T-helper 2 cell treated with Interferon-gamma antibody and Interleukin-4, amounts not matched to agents 5 μg/mL and 100 μg/mL, for 36 hours (primary cell): ENCODE measurements around the gene TPO.

Experiments
- DNase-seq: peaks from one replicate; pipeline ENCODE4 v3.0.0; 2021; ENCODE audit warnings: low spot score
- H3K27ac Mint-ChIP-seq: one replicate; pipeline ENCODE4 v1.8.0; 2021; ENCODE audit warnings: mild to moderate bottlenecking, mixed read lengths
- H3K27me3 Mint-ChIP-seq: one replicate; pipeline ENCODE4 v1.8.0; 2021; ENCODE audit warnings: low read depth, mixed read lengths
- H3K36me3 Mint-ChIP-seq: one replicate; pipeline ENCODE4 v1.8.0; 2021; ENCODE audit warnings: low read depth, mixed read lengths
- H3K4me1 Mint-ChIP-seq: one replicate; pipeline ENCODE4 v1.8.0; 2021; ENCODE audit warnings: low read depth, mixed read lengths
- H3K4me3 Mint-ChIP-seq: one replicate; pipeline ENCODE4 v1.8.0; 2022; ENCODE audit warnings: mild to moderate bottlenecking, moderate library complexity, mixed read lengths
- H3K9me3 Mint-ChIP-seq: one replicate; pipeline ENCODE4 v1.8.0; 2021; ENCODE audit warnings: mixed read lengths

TPO gene

DNA sequence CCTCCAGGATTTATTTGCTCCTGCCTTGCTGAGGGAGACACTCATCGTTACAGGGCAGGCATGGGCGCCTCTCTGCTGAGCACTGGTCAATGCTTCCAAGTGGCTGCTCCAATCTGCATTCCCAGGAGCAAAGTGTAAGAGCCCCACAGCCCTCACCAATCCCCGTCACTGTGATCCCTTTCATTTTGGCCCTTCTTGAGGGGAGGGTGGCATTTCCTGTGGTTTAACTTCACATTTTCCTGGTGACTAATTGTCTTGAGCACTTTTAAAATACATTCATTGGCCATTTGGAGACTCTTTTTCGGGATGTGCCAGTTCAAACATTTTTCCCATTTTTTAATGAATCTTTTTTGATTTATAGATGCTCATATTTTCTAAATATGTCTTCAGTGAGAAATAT, 33.0 kb downstream of the TPO start:
- H3K4me1 Mint-ChIP-seq, result no peaks in the 10 kb centered on the region
- H3K9me3 Mint-ChIP-seq, result no peaks in the 10 kb centered on the region
- no peaks in the 10 kb centered on the region for H3K36me3 Mint-ChIP-seq
- peaks cover 12% of the 10 kb centered on the region for H3K27me3 Mint-ChIP-seq
- no peak for DNase-seq
- no peak overlapping the region for H3K27ac Mint-ChIP-seq
- H3K4me3 Mint-ChIP-seq, result no peak overlapping the region

DNA sequence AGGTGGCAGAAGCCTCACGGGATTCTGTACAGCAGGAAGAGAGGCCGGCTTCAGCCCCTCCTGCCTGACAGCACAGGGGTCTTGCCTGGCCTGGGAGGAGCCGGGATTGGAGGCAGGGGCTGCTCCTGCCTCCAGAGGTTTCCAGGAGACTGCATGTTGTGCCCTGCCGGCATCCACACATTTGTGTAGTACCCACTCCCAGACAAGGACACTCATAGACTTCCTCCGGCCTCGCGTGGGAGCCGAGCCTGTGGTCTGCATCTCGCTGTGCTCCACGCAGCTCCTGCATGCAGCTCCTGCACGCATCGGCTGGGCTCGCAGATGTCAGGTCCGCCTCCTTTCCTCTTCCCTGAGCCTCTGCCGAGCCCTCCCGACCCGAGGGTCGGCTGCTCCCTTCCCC, 34.7 kb downstream of the TPO start:
- Mint-ChIP-seq H3K4me3 (no peak overlapping the region), H3K27me3 (peaks cover 14% of the 10 kb centered on the region), H3K9me3 (no peaks in the 10 kb centered on the region), H3K36me3 (no peaks in the 10 kb centered on the region), H3K4me1 (no peaks in the 10 kb centered on the region), H3K27ac (no peak overlapping the region)
- DNase-seq, result no peak

DNA sequence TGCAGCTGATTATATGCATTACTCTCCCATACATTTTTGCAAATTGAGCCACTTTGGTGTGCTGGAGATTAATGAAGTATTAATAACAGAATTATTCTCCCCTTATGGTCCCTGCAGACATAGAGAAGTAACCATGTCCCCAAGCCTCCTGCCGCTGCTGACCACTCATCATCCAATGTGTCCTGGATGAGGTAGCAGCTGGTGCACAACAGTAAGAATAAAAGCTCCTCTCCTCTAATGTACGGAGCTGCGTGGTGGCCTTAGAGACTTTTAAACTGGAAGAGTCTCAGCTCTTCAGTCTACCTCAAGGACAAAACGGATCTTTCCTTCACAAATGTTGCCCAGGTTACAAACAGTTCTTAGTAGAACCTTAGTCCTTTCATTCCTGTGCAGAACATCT, 37.7 kb downstream of the TPO start:
- no peak for DNase-seq
- peaks cover 14% of the 10 kb centered on the region for H3K27me3 Mint-ChIP-seq
- H3K9me3 Mint-ChIP-seq, result no peaks in the 10 kb centered on the region
- no peaks in the 10 kb centered on the region for H3K36me3 Mint-ChIP-seq
- H3K4me3 Mint-ChIP-seq, result no peak overlapping the region
- no peaks in the 10 kb centered on the region for H3K4me1 Mint-ChIP-seq
- no peak overlapping the region for H3K27ac Mint-ChIP-seq

DNA sequence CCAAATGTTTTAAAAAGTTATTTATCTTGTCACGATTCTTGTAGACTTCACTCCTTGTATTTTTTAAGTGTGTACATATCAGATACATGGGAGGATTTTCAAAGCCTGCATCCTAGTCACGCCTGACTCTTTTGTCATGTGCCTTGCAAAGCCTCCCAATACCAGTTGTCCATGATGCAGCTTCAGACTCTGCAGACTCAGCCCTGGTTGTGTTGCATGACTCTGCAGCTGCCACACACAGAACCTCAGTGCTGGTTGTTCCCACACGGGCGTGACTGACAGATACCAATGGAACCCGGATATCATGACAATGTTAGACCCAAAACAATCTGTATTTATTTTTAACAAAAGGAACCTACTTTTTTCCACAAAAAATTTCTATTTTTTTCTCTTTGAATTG, 38.2 kb downstream of the TPO start:
- no peak for DNase-seq
- Mint-ChIP-seq H3K36me3 (no peaks in the 10 kb centered on the region), H3K4me1 (no peaks in the 10 kb centered on the region), H3K4me3 (no peak overlapping the region), H3K27ac (no peak overlapping the region), H3K27me3 (peaks cover 14% of the 10 kb centered on the region), H3K9me3 (no peaks in the 10 kb centered on the region)

DNA sequence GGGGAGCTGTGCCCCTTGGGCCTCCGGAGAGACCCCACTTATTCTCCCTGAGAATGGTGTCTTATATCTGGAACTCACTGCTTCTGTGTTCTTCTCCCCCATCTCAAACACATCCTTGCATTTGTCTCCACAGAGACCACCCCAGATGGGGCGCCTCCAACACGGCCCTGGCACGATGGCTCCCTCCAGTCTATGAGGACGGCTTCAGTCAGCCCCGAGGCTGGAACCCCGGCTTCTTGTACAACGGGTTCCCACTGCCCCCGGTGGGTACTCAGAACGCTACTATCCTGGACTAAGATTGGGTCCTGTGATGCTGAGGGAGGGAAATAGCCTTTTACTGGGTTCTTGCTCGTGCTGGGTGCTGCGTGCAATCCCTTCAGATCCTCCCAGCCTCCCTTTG, 40.3 kb downstream of the TPO start:
- H3K27me3 Mint-ChIP-seq, result peaks cover 9% of the 10 kb centered on the region

DNA sequence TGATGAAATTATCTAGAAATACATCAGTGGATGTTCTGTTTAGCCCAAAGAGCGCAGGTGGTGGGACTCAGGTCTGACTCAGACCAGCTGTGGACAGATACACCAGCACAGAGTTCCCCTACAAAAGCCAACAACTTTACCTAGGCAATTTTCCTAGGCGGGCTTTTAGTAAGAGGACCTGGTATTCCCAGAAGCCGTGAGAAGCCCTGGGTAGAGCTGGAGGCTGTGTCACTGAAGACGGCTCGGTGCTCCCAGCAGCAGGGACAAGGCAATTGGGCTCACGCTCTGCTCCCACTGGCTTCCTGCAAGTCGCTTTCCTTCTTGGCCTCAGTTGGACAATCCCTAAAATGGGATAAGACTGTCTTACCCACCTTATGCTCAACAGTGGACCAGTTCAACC, 41.1 kb downstream of the TPO start:
- Mint-ChIP-seq H3K36me3 (no peaks in the 10 kb centered on the region), H3K9me3 (no peaks in the 10 kb centered on the region), H3K4me1 (no peaks in the 10 kb centered on the region), H3K27me3 (peaks cover 5% of the 10 kb centered on the region), H3K4me3 (no peak overlapping the region), H3K27ac (no peak overlapping the region)
- no peak for DNase-seq

More for the DNA sequence above, 40.3 kb downstream of the TPO start:
- H3K4me3 Mint-ChIP-seq, result no peak overlapping the region
- no peaks in the 10 kb centered on the region for H3K4me1 Mint-ChIP-seq
- no peaks in the 10 kb centered on the region for H3K9me3 Mint-ChIP-seq
- H3K36me3 Mint-ChIP-seq, result no peaks in the 10 kb centered on the region
- no peak overlapping the region for H3K27ac Mint-ChIP-seq
- no peak for DNase-seq

DNA sequence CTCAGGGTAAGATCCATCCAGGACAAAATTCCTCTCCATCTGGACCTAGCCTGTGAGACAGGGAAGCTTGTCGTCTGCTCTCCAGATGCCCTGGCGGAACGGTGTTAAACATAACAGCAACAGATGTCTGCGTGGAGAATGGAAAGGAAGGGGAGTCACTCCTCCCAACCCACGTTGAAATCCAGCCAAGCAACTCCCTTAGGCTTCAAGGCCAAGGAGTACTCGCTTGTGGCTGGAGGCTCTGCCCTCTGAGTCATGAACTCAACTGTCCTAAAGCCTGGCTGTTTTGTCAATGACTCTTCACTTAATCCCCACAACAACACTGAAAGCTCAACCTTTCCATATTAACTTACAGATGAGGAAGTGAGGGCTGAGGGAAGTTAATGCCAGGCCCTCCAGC, 42.2 kb downstream of the TPO start:
- no peak overlapping the region for H3K4me3 Mint-ChIP-seq
- no peaks in the 10 kb centered on the region for H3K4me1 Mint-ChIP-seq
- H3K27me3 Mint-ChIP-seq, result peaks cover 5% of the 10 kb centered on the region
- H3K27ac Mint-ChIP-seq, result no peak overlapping the region
- H3K36me3 Mint-ChIP-seq, result no peaks in the 10 kb centered on the region
- DNase-seq, result no peak
- H3K9me3 Mint-ChIP-seq, result no peaks in the 10 kb centered on the region

DNA sequence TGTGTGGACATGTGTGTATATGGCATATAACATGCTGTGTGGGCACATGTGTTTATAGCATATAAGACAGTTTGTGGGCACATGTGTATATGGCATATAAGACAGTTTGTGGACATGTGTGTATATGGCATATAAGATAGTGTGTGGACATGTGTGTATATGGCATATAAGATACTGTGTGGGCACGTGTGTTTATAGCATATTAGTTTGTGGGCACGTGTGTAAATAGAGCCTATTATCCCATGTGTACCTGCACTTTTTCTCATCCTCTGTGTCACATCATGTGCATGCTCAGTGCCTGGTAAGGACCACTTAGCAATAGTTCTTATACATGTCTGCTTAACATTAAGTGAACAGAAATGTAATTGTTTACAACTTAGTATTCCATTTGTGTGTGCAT, 45.2 kb downstream of the TPO start:
- Mint-ChIP-seq H3K4me1 (no peaks in the 10 kb centered on the region), H3K36me3 (no peaks in the 10 kb centered on the region), H3K9me3 (no peaks in the 10 kb centered on the region), H3K4me3 (no peak overlapping the region), H3K27ac (no peak overlapping the region), H3K27me3 (no peaks in the 10 kb centered on the region)
- DNase-seq, result no peak

DNA sequence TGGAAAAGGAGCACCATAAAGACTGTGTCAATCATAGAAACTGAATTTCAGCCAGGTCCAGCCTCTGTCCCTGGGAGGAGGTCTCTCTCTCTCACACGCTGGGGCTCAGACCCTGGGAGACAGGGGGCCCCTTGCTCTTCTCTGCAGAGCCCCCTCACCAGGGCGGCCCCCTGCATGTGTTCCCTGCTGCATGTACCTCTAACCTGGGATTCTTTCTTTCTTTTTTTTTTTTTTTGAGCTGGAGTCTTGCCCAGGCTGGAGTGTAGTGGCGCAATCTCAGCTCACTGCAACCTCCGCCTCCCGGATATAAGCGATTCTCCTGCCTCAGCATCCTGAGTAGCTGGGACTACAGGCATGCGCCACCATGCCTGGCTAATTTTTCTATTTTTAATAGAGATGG, 46.5 kb downstream of the TPO start:
- H3K36me3 Mint-ChIP-seq, result no peaks in the 10 kb centered on the region
- no peak for DNase-seq
- H3K27ac Mint-ChIP-seq, result no peak overlapping the region
- H3K4me1 Mint-ChIP-seq, result no peaks in the 10 kb centered on the region
- no peaks in the 10 kb centered on the region for H3K9me3 Mint-ChIP-seq
- H3K27me3 Mint-ChIP-seq, result no peaks in the 10 kb centered on the region
- no peak overlapping the region for H3K4me3 Mint-ChIP-seq

DNA sequence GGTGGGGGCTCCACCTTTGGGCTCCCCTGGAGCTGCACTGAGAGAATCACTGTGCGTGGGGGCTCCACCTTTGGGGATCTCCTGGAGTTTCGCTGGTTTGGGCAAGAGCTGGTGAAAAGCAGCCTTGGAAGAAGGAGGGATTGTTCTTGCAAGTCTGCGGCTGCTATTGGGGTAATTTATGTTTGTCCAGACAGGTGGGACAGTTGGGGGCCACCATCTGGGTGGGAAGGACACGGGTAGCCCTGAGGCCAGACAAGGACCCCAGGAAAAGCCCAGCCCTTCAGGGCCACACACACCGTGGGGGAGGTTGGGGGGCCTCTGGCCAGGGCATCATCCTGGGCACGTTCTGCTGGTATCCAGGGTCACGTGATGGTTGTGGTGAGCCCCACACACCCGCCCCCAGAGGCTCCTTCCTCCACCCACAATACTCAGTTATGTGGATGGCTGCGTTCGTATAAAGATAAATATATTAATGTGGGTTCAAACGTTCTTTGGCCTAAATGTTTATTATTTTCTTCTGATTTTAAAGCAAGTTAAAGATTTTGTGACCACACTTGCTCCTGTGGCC, 47.7 kb downstream of the TPO start:
- H3K4me3 Mint-ChIP-seq, result no peak overlapping the region
- H3K4me1 Mint-ChIP-seq, result no peaks in the 10 kb centered on the region
- H3K9me3 Mint-ChIP-seq, result no peaks in the 10 kb centered on the region
- H3K36me3 Mint-ChIP-seq, result no peaks in the 10 kb centered on the region
- no peaks in the 10 kb centered on the region for H3K27me3 Mint-ChIP-seq
- DNase-seq, result no peak
- H3K27ac Mint-ChIP-seq, result no peak overlapping the region

DNA sequence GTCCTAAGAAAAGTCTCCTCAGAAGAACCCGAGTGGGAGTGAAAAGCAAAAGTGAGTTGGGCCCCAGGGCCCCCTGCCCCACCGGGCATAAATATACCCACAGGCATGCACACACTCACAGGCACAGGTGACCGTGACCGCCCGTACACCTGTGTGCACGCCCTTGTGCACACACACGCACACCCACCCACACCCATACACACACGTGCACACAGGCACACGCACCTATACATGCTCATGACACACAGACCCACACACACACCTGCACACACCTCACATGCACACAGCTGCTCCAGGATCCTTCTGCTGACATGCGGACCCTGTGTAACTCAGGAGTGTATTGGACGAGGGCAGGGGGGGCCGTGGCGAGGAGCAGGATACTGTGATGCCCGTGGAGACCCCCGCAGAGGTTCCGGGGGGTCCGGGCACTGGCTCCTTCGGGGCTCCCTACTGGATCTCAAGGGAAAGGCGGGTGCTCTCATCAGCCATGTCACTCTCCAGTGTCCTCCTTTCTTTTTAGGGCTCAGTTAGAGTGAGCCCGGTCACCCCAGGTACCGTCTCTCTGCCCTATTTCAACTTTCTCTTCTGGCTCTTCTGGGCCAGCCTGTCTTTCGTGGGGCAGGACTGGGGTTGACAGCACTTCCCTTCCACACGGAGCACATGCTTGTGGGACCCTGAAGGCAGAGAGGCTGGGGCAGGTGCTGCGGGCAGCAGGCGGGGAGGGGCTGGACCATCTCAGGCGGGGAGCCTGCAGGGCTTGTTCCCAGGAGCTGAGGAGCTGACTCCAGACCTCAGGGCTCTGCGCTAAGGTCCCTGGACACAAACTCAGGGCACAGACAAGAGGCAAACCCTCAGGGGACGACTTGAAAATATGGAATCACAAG, 48.5 kb downstream of the TPO start:
- Mint-ChIP-seq H3K4me1 (peaks cover 4% of the 10 kb centered on the region), H3K27me3 (peaks cover 2% of the 10 kb centered on the region), H3K36me3 (no peaks in the 10 kb centered on the region), H3K27ac (no peak overlapping the region), H3K9me3 (no peaks in the 10 kb centered on the region), H3K4me3 (no peak overlapping the region)
- DNase-seq, result no peak

DNA sequence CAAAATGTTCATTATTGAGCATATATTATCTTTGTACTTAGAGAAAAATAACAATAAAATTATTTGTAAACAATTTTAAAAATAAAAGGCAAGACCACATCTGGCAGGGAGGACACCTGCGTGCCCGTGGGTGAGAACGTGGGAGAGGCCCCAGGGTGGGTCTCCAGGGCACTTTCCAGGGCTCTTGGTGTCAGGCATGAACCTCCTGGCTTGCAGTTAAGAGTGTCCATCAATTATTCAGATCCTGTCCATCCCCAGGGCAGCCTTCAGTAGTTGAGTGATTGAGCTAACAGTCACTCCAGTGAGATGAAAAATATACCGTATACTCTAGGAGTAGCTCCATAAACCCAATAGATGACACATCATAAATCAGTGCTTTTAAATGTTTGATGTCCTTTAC, 49.7 kb downstream of the TPO start:
- no peak overlapping the region for H3K27ac Mint-ChIP-seq
- H3K4me1 Mint-ChIP-seq, result peaks cover 5% of the 10 kb centered on the region
- no peaks in the 10 kb centered on the region for H3K9me3 Mint-ChIP-seq
- DNase-seq, result no peak
- no peaks in the 10 kb centered on the region for H3K36me3 Mint-ChIP-seq
- peaks cover 4% of the 10 kb centered on the region for H3K27me3 Mint-ChIP-seq
- H3K4me3 Mint-ChIP-seq, result no peak overlapping the region

DNA sequence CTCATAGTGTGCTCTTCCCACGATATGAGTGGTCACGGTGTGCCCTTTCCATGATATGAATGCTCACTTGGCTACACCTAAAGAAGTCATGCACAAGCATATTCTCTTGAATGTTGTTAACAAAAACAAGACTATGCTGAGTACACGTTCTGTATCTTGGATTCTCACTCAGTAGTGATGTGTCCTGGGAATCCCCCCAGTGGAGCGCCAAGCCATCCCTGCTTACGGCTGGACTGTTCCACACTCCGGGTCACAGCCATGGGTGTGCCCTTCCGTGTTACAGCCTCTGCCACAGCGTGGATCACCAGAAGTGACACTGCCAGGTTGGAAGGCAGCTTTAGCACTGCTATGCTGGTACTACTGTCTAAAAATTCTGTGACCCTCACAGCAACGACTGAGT, 59.1 kb downstream of the TPO start:
- no peak for DNase-seq
- Mint-ChIP-seq H3K27ac (no peak overlapping the region), H3K4me3 (no peak overlapping the region), H3K36me3 (no peaks in the 10 kb centered on the region), H3K27me3 (no peaks in the 10 kb centered on the region), H3K4me1 (peaks cover 3% of the 10 kb centered on the region), H3K9me3 (peaks cover 21% of the 10 kb centered on the region)

DNA sequence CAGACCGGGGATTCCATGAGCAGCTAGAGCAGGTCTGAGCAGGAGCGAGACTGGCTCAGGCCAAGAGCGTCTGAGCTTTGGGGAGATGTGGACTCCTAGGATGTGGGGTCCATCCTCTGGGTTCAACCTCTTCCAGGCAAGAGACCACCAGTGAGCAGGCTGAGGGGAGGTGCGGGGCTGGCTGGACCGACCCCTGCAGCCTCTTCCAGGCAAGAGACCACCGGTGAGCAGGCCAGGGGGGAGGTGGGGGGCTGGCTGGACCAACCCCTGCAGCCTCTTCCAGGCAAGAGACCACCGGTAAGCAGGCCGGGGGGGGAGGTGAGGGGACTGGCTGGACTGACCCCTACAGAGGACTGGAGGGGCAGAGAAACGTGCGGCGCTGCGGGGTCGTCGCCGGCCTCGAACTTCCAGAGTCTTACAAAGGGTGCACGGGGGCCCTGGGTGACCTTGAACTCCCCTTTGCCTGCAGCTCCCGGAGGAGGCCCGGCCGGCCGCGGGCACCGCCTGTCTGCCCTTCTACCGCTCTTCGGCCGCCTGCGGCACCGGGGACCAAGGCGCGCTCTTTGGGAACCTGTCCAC, 63.4 kb downstream of the TPO start:
- peaks cover 3% of the 10 kb centered on the region for H3K4me1 Mint-ChIP-seq
- no peak for DNase-seq

More for the DNA sequence above, 63.4 kb downstream of the TPO start:
- H3K4me3 Mint-ChIP-seq, result no peak overlapping the region
- H3K9me3 Mint-ChIP-seq, result peaks cover 5% of the 10 kb centered on the region
- no peaks in the 10 kb centered on the region for H3K27me3 Mint-ChIP-seq
- no peaks in the 10 kb centered on the region for H3K36me3 Mint-ChIP-seq
- no peak overlapping the region for H3K27ac Mint-ChIP-seq
